ENCODE data around the gene SPRTN.

Gene SPRTN

DNA sequence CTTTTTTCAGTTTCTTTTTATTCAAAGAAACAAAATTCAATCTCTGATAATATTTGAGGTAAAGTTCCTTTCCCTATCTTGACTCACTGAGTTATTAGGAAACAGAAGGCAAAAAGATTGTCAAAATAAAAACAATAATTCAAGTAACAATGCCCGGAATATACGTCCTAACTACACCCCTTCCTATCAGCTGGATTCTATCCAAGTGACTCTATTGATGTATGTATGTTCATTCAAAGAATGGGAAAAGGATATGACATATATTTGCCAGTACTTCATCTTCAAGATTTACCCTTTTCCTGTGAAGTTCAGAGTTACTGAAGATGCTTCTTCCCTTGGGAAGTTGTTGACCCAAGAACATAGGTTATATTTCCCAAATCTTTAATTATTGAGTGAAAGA, 13.7 kb downstream of the SPRTN start:
- DNase-seq (ENCODE audit: low read depth): no peak
- TF ChIP-seq, protein P1, sequence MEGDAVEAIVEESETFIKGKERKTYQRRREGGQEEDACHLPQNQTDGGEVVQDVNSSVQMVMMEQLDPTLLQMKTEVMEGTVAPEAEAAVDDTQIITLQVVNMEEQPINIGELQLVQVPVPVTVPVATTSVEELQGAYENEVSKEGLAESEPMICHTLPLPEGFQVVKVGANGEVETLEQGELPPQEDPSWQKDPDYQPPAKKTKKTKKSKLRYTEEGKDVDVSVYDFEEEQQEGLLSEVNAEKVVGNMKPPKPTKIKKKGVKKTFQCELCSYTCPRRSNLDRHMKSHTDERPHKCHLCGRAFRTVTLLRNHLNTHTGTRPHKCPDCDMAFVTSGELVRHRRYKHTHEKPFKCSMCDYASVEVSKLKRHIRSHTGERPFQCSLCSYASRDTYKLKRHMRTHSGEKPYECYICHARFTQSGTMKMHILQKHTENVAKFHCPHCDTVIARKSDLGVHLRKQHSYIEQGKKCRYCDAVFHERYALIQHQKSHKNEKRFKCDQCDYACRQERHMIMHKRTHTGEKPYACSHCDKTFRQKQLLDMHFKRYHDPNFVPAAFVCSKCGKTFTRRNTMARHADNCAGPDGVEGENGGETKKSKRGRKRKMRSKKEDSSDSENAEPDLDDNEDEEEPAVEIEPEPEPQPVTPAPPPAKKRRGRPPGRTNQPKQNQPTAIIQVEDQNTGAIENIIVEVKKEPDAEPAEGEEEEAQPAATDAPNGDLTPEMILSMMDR (conservative IDR thresholded peaks at IDR 0.05; ENCODE audit: low read depth, low read length): no peak

DNA sequence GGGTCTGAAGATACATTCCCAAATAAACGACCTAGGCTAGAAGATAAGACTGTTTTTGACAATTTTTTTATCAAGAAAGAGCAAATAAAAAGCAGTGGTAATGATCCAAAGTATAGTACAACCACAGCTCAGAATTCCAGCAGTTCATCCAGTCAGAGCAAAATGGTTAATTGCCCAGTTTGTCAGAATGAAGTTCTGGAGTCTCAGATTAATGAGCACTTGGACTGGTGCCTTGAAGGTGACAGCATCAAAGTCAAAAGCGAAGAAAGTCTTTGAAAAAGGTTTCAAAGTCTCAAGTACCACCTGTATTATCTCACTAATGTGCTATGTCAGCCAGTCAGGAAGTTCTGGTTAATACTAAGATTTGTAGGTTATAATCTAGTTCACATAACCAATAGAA, 15.0 kb downstream of the SPRTN start:
- TF ChIP-seq, protein P1 (conservative IDR thresholded peaks at IDR 0.05; ENCODE audit: low read depth, low read length): no peak
- no peak for DNase-seq (ENCODE audit: low read depth)
- H3K4me3 ChIP-seq (ENCODE audit: low read depth, low read length): no peak overlapping the region

More for the DNA sequence above, 13.7 kb downstream of the SPRTN start:
- H3K4me3 ChIP-seq (ENCODE audit: low read depth, low read length): no peak overlapping the region

DNA sequence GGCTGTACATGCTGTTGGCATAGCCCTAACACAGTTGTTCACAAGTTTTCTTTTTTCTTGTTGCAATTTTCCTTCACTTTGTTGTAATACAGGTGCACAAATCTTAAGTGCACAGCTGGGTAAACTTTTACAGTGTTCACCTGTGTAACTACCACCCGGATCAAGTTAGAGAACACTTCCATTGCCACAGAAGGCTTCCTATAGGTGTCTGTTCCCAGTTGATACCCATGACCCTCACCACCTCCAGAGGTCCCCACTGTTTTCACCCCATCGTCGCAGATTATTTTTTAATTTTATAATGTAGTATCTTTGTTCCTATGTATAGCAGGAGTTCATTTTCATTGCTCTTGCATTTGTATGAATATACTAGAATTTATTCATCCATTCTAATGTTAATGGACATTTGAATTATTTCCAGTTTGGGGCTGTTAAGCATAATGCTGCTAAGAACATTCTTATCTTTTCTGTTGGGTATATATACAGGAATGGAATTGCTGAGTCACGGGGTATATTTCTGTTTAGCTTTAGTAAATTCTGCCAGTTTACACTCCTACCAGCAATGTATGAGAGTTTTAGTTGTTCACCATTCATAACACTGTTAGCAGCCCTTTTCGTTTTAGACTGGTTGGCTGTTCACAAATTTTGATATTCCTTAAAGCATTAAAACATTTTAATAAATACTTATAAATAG, 16.4 kb downstream of the SPRTN start:
- TF ChIP-seq, protein P1 (conservative IDR thresholded peaks at IDR 0.05; ENCODE audit: low read depth, low read length): no peak
- peak; percentile 52 for DNase-seq (ENCODE audit: low read depth)
- H3K4me3 ChIP-seq (ENCODE audit: low read depth, low read length): no peak overlapping the region

DNA sequence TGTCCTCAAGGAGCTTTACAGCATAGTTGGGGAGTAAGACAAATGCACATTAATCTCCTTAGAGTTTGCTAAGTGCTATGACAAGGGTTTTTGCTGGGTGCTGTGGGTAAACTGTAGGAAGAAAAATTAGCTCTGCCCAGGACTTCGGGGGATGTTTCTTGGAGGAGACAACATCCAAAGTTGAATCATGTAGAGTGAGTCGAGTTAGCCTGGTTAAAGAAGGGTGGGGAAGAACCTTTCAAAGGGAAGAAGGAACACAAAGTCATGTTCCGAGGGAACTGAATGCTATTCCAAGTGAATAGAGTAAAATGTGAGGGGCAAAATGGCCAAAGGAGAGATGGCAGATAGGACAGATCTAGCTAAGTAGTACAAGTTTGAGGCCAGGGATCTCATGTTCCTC, 17.1 kb downstream of the SPRTN start:
- TF ChIP-seq, protein P1 (conservative IDR thresholded peaks at IDR 0.05; ENCODE audit: low read depth, low read length): no peak
- no peak overlapping the region for H3K4me3 ChIP-seq (ENCODE audit: low read depth, low read length)
- DNase-seq (ENCODE audit: low read depth): no peak

DNA sequence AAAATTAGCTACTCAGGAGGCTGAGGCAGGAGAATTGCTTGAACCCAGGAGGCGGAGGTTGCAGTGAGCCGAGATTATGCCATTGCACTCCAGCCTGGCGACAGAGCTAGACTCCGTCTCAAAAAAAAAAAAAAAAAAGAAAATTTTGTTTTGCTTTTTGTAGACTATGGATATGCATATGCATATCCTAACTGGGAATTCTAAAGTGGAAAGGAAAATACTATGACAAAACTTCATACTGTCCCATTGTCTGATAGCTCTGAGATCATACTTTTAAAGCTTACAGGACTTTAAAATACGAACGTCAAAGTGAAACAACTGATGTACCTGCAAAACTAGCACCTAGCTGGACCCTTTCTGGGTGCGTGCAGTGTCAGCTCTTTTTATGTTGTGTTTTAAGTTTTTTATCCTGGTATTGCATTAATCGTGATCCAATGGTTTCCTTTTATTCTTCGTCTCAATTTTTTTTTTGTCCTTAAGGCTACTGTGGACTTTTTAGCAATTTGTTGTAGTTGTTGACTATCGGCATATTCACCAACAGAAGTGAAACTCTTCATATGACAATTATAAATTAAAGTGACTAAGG, 19.2 kb downstream of the SPRTN start:
- no peak overlapping the region for H3K4me3 ChIP-seq (ENCODE audit: low read depth, low read length)
- no peak for DNase-seq (ENCODE audit: low read depth)
- TF ChIP-seq, protein P1 (conservative IDR thresholded peaks at IDR 0.05; ENCODE audit: low read depth, low read length): no peak

DNA sequence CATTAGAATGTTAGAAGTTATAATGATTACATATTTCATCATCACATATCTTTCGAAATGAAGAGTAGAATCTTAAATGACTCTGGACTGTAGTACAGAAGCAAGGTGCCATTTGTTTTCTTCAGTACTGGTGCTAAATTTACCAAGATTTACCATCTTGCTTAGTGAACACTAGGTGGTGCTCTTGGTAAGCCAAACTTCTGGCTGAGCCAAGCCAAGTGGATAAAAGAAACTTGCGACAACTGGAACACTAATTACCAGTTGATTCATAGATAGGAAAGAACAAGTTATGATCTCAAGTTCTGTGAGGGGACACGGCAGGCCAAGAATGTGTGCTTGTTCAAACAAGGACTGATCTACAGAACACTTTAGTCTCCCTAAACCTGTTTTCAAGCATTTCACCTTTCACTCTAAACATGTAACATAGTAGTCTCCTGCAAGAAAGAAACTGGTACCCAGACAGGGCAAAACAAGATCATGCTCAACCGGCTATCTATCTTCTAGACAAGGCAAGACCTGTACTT, 19.8 kb downstream of the SPRTN start:
- no peak overlapping the region for H3K4me3 ChIP-seq (ENCODE audit: low read depth, low read length)
- peak; percentile 81 for DNase-seq (ENCODE audit: low read depth)
- TF ChIP-seq, protein P1 (conservative IDR thresholded peaks at IDR 0.05; ENCODE audit: low read depth, low read length): peak; percentile 80

Measured in choroid plexus epithelial cell (primary cell).